CD4-positive, alpha-beta T cell (primary cell): Measurements from ENCODE around the gene ASZ1. TPM values are rescaled to one million over a fixed set of nuclear protein-coding genes. Genes with fewer than 3 reads are reported as not detected.

Experiments used
- ATAC-seq: fragments of 200-7000 bp; cut with Tn5 transposase; one replicate; pipeline ENCODE4 v1.10.0; 2022; ENCODE audit warnings: mild to moderate bottlenecking; ENCODE audit not compliant: poor library complexity
- CTCF ChIA-PET: fragments of 350-600 bp; sonication (Branson Sonifier 250); formaldehyde crosslinking; loops from one replicate; lab custom pipeline; 2021; ENCODE audit warnings: antibody characterized with exemption, inconsistent platforms; lab: Charles Lee
- POLR2A ChIA-PET: fragments of 350-600 bp; sonication (Branson Sonifier 250); formaldehyde crosslinking; loops from one replicate; lab custom pipeline; 2021; ENCODE audit warnings: antibody characterized with exemption, inconsistent platforms; lab: Charles Lee
- DNase-seq, 14 experiments: peaks; one replicate each; pipeline ENCODE4 v3.0.0-alpha.2; 2013 to 2020; ENCODE audit warnings: mixed read lengths in 2 of 14
- H3K27ac ChIP-seq, 2 donors: one replicate each; pipeline versions ENCODE4 v1.5.1 to v1.7.0; 2013; ENCODE audit warnings: low read length in 2 of 2, low read depth in 1 of 2, mild to moderate bottlenecking in 1 of 2
- H3K27me3 ChIP-seq, 2 experiments: 1 replicate in 1 of 2; 2 replicates in 1 of 2; pipeline versions ENCODE4 v1.6.1 to v1.7.0; 2013; ENCODE audit warnings: low read length in 2 of 2, control low read depth in 1 of 2, mild to moderate bottlenecking in 1 of 2, moderate library complexity in 1 of 2; ENCODE audit not compliant: insufficient read depth in 2 of 2, control insufficient read depth in 1 of 2
- H3K36me3 ChIP-seq: one replicate; pipeline ENCODE4 v1.6.1; 2013; ENCODE audit warnings: low read length, control low read depth; ENCODE audit not compliant: insufficient read depth
- H3K4me1 ChIP-seq: one replicate; pipeline ENCODE4 v1.6.1; 2013; ENCODE audit warnings: low read length, control low read depth; ENCODE audit not compliant: insufficient read depth
- H3K4me3 ChIP-seq: one replicate; pipeline ENCODE4 v1.5.1; 2013; ENCODE audit warnings: mild to moderate bottlenecking, low read length, moderate library complexity
- H3K9me3 ChIP-seq, 2 experiments: 1 replicate in 1 of 2; 2 replicates in 1 of 2; pipeline versions ENCODE4 v1.6.1 to v1.7.0; 2013; ENCODE audit warnings: low read length in 2 of 2, mild to moderate bottlenecking in 2 of 2, control low read depth in 1 of 2, moderate library complexity in 1 of 2; ENCODE audit not compliant: control insufficient read depth in 1 of 2, insufficient read depth in 1 of 2
- H3K27ac Mint-ChIP-seq: one replicate; pipeline ENCODE4 v1.8.0; 2020; ENCODE audit warnings: mixed read lengths
- H3K27me3 Mint-ChIP-seq: one replicate; pipeline ENCODE4 v1.8.0; 2021; ENCODE audit warnings: mixed read lengths
- H3K36me3 Mint-ChIP-seq: one replicate; pipeline ENCODE4 v1.8.0; 2021; ENCODE audit warnings: low read depth, mixed read lengths
- H3K4me1 Mint-ChIP-seq: one replicate; pipeline ENCODE4 v1.8.0; 2021; ENCODE audit warnings: low read depth, mixed read lengths
- H3K4me3 Mint-ChIP-seq: one replicate; pipeline ENCODE4 v1.8.0; 2020; ENCODE audit warnings: mild to moderate bottlenecking, mixed read lengths
- H3K9me3 Mint-ChIP-seq: one replicate; pipeline ENCODE4 v1.8.0; 2020; ENCODE audit warnings: mixed read lengths
- intact Hi-C, 2 experiments: fragments of 100-400 bp; cut with DNase I in 1 of 2; cut with micrococcal nuclease in 1 of 2; formaldehyde crosslinking; loops; one replicate each; pipeline versions ENCODE4 v1.15.1 to v1.9.0; 2023 to 2025; cut with DNase I, micrococcal nuclease
- total RNA-seq, 174 experiments: library from RNA in 2 of 174; stranded (reverse) in 2 of 174; gene quantifications; one replicate each; pipeline ENCODE4 v1.2.3 and lab custom pipeline; 2021 to 2026
- TF ChIP-seq, protein P1 (sequence below): fragments of 200-600 bp; IDR thresholded peaks from one replicate; pipeline ENCODE4 v1.8.0; 2022; ENCODE audit warnings: antibody characterized with exemption, mild to moderate bottlenecking

ASZ1 gene
- total RNA-seq, 2 experiments from 2014 or later: not detected

GRCh38 chr7:117347480-117347879 lies 79.8 kb downstream of the ASZ1 start:
- no peaks in the 10 kb centered on the region for H3K36me3 Mint-ChIP-seq
- no peak overlapping the region for H3K27ac Mint-ChIP-seq
- no peak overlapping the region for H3K4me3 Mint-ChIP-seq
- no peaks in the 10 kb centered on the region for H3K4me1 ChIP-seq
- POLR2A ChIA-PET: no interaction called here
- H3K36me3 ChIP-seq: no peaks in the 10 kb centered on the region
- H3K9me3 Mint-ChIP-seq: no peaks in the 10 kb centered on the region
- no peaks in the 10 kb centered on the region for H3K9me3 ChIP-seq
- H3K4me1 Mint-ChIP-seq: no peaks in the 10 kb centered on the region
- no peak for ATAC-seq
- intact Hi-C loops: no loop called here
- TF ChIP-seq, protein P1, sequence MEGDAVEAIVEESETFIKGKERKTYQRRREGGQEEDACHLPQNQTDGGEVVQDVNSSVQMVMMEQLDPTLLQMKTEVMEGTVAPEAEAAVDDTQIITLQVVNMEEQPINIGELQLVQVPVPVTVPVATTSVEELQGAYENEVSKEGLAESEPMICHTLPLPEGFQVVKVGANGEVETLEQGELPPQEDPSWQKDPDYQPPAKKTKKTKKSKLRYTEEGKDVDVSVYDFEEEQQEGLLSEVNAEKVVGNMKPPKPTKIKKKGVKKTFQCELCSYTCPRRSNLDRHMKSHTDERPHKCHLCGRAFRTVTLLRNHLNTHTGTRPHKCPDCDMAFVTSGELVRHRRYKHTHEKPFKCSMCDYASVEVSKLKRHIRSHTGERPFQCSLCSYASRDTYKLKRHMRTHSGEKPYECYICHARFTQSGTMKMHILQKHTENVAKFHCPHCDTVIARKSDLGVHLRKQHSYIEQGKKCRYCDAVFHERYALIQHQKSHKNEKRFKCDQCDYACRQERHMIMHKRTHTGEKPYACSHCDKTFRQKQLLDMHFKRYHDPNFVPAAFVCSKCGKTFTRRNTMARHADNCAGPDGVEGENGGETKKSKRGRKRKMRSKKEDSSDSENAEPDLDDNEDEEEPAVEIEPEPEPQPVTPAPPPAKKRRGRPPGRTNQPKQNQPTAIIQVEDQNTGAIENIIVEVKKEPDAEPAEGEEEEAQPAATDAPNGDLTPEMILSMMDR: no peak
- CTCF ChIA-PET: no interaction called here
- H3K27me3 Mint-ChIP-seq: peaks cover 16% of the 10 kb centered on the region
- H3K4me3 ChIP-seq: no peak overlapping the region
- H3K27me3 ChIP-seq: peaks cover 0 to 4% of the 10 kb centered on the region in 2 experiments
- no peak overlapping the region for H3K27ac ChIP-seq
- no peak for DNase-seq

GRCh38 chr7:117346161-117346560 lies 81.1 kb downstream of the ASZ1 start:
- CTCF ChIA-PET: no interaction called here
- Mint-ChIP-seq H3K4me3 (no peak overlapping the region), H3K27me3 (peaks cover 16% of the 10 kb centered on the region), H3K4me1 (no peaks in the 10 kb centered on the region), H3K27ac (no peak overlapping the region), H3K9me3 (no peaks in the 10 kb centered on the region), H3K36me3 (no peaks in the 10 kb centered on the region)
- intact Hi-C loops: no loop called here
- Histone ChIP-seq H3K27me3 (no peaks in the 10 kb centered on the region), H3K4me3 (no peak overlapping the region), H3K4me1 (no peaks in the 10 kb centered on the region), H3K27ac (no peak overlapping the region), H3K9me3 (no peaks in the 10 kb centered on the region), H3K36me3 (no peaks in the 10 kb centered on the region)
- TF ChIP-seq, protein P1: no peak
- ATAC-seq (no peak), DNase-seq (no peak)
- POLR2A ChIA-PET: no interaction called here

DNA sequence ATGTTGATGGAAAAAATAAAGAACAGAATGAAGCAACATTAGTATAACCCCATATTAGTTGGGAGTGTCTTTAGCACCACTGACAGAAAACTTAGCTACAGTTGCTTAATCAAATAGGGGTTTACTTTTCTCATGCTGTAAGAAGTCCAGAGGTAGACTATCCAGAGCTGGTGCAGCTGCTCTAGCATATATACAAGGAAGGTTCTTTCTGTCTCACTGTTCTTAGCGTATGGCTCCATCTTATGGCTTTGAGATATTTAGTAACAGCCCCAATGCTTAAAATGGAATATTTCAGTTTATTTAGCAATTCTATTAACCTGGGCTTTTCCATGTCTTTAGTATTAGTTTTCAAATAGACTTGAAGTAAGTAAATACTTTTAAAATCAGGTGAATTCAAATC lies 89.3 kb downstream of the ASZ1 start:
- TF ChIP-seq, protein P1: no peak
- no peaks in the 10 kb centered on the region for H3K36me3 ChIP-seq
- ChIA-PET POLR2A (no interaction called here), CTCF (no interaction called here)
- no peaks in the 10 kb centered on the region for H3K4me1 ChIP-seq
- ATAC-seq: no peak
- no peaks in the 10 kb centered on the region for H3K9me3 ChIP-seq
- H3K4me1 Mint-ChIP-seq: no peaks in the 10 kb centered on the region
- H3K4me3 ChIP-seq: no peak overlapping the region
- no peaks in the 10 kb centered on the region for H3K36me3 Mint-ChIP-seq
- intact Hi-C loops: no loop called here
- H3K27me3 ChIP-seq: no peaks in the 10 kb centered on the region
- no peaks in the 10 kb centered on the region for H3K27me3 Mint-ChIP-seq
- no peaks in the 10 kb centered on the region for H3K9me3 Mint-ChIP-seq
- no peak overlapping the region for H3K4me3 Mint-ChIP-seq
- H3K27ac Mint-ChIP-seq: no peak overlapping the region
- H3K27ac ChIP-seq: no peak overlapping the region
- no peak for DNase-seq
